BJ (cell line): ENCODE measurements around the gene JSRP1. TPM values are rescaled to one million over a fixed set of nuclear protein-coding genes. Genes with fewer than 3 reads are reported as not detected.

Experiments used
- CTCF ChIA-PET: fragments of 350-600 bp; formaldehyde crosslinking; extraction: SDS; loops from one replicate; lab custom pipeline; 2021; ENCODE audit warnings: antibody characterized with exemption, inconsistent platforms; lab: Yijun Ruan, JAX
- POLR2A ChIA-PET: fragments of 300-600 bp; sonication (Branson Sonifier 250); formaldehyde crosslinking; extraction: SDS; loops from one replicate; lab custom pipeline; 2021; ENCODE audit warnings: antibody characterized with exemption; lab: Charles Lee
- DNase-seq: peaks from one replicate; pipeline ENCODE4 v3.0.0-alpha.2; 2011; ENCODE audit warnings: low read depth
- H3K27me3 ChIP-seq: 2 replicates; pipeline ENCODE4 v1.6.0; 2011; ENCODE audit warnings: low read length; ENCODE audit not compliant: control insufficient read depth, insufficient read depth
- H3K36me3 ChIP-seq: 2 replicates; pipeline ENCODE4 v1.5.1; 2011; ENCODE audit warnings: low read length; ENCODE audit not compliant: control insufficient read depth, insufficient read depth
- H3K4me3 ChIP-seq: 2 replicates; pipeline ENCODE4 v1.5.1; 2011; ENCODE audit warnings: low read depth, mild to moderate bottlenecking, control low read depth, low read length
- CTCF ChIP-seq: IDR thresholded peaks from 2 replicates; pipeline ENCODE4 v1.5.1; 2011; ENCODE audit warnings: low read depth, mild to moderate bottlenecking, control low read depth, inconsistent platforms, low read length, moderate library complexity; ENCODE audit not compliant: insufficient read depth
- polyA plus RNA-seq: library from polyadenylated mRNA; depleted of rRNA; stranded (reverse); fragments of >200 nt; gene quantifications from 2 replicates; pipeline ENCODE4 v1.2.3, GENCODE V29; 2011

Gene JSRP1
- polyA plus RNA-seq, 1 experiment: not detected

DNA sequence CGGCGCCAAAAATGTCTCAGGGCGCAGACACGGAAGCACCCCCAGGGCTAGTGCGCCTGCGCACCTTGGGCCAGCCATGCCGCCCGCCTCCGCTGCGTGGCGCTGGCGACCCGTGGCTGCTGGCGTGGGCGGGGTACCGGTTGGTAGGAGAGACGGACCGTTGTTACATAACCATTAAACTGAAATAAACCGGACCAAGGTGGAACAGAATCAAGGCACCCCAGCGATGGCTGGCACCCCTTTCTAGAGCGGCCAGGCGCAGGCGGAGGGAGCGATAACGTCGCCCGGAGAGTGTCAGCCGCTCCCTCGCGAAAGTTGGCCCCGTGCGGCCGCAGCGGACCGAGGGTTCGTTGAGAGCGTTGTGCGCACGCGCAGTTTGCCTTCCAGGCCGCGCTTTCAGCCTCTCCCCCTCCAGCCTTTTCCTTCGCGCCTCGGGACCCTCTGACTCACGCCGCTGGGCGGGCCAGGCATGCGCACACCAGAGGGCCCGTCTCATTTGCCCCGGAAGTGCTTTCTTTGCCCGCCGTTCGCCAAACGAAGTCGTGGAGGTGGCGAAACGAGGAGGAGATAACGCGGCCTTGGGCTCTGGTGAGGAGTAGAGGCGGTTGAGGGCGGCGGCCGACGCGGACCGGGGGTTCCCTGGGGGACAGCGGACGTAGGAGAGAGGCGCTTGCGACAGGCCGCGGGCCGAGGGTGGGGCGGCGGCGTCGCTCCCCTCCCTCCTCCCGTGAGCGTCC, 19.7 kb downstream of the JSRP1 start, which contains the start of the genes PLEKHJ1 and SF3A2:
PLEKHJ1 (minus strand) TSS at position 16 of the 737 bp plus-strand sequence. CDS start 81 bp downstream, outside the sequence.
SF3A2 (plus strand) TSS at position 511 of the 737 bp plus-strand sequence. CDS start 6,595 bp downstream, outside the sequence.
- CTCF ChIA-PET: interaction anchor here (0.6 to 2.1 kb wide), 18 partner anchors 10 to 377 kb away, joined by 3 to 11 read pairs (median 3); partner anchors contain the start of gene AP3D1
- POLR2A ChIA-PET: interaction anchor here (0.6 kb wide), 2 partner anchors 62 to 71 kb away, joined by 3 to 5 read pairs; no protein-coding TSS in a partner anchor
- peak; percentile 85 for DNase-seq
- H3K4me3 ChIP-seq: peak within 1 kb of the TSS; percentile 83
- no peaks in the 10 kb centered on the region for H3K27me3 ChIP-seq
- peak; percentile 95 for TF ChIP-seq CTCF
- peaks cover 12% of the 10 kb centered on the region for H3K36me3 ChIP-seq

- H3K36me3 ChIP-seq: peaks cover 15% of the 10 kb centered on the region
- H3K4me3 ChIP-seq: peak overlapping the region; percentile 83
- ChIA-PET POLR2A (interaction anchor here (0.6 kb wide), 2 partner anchors 62 to 71 kb away, joined by 3 to 5 read pairs; no protein-coding TSS in a partner anchor), CTCF (interaction anchor here (0.6 to 2.1 kb wide), 18 partner anchors 10 to 378 kb away, joined by 3 to 11 read pairs (median 3); partner anchors contain the start of gene AP3D1)
- no peaks in the 10 kb centered on the region for H3K27me3 ChIP-seq
- TF ChIP-seq CTCF: no peak
- DNase-seq: no peak
These were observed 20.2 kb downstream of the JSRP1 start for GRCh38 chr19:2236064-2236313.

GRCh38 chr19:2235381-2236063, 20.7 kb downstream of the JSRP1 start:
- no peak for TF ChIP-seq CTCF
- Histone ChIP-seq H3K27me3 (no peaks in the 10 kb centered on the region), H3K36me3 (peaks cover 15% of the 10 kb centered on the region), H3K4me3 (peak overlapping the region; percentile 83)
- ChIA-PET CTCF (interaction anchor here (0.5 to 2.1 kb wide), 19 partner anchors 9 to 378 kb away, joined by 3 to 11 read pairs (median 3); partner anchors contain the start of gene AP3D1), POLR2A (interaction anchor here (0.6 kb wide), 2 partner anchors 61 to 71 kb away, joined by 3 to 5 read pairs; no protein-coding TSS in a partner anchor)
- no peak for DNase-seq

- TF ChIP-seq CTCF: no peak
- Histone ChIP-seq H3K27me3 (no peaks in the 10 kb centered on the region), H3K4me3 (peak overlapping the region; percentile 83), H3K36me3 (peaks cover 15% of the 10 kb centered on the region)
- POLR2A ChIA-PET: no interaction called here
- CTCF ChIA-PET: interaction anchor here (0.5 to 2.1 kb wide), 7 partner anchors 13 to 346 kb away, joined by 3 to 11 read pairs (median 4); no protein-coding TSS in a partner anchor
- no peak for DNase-seq
These were observed 21.2 kb downstream of the JSRP1 start for GRCh38 chr19:2234996-2235380.
